Measurements from ENCODE around the gene DGLUCY.

The DGLUCY gene

GRCh38 chr14:91272341-91273272 is 158.7 kb downstream of the DGLUCY start:
- H3K27ac ChIP-seq, result no peak overlapping the region
- TF ChIP-seq CTCF (conservative IDR thresholded peaks at IDR 0.05) (no peak), ZFX (IDR thresholded peaks at IDR 0.05) (no peak)

- TF ChIP-seq CTCF (conservative IDR thresholded peaks at IDR 0.05), result no peak
- no peak for TF ChIP-seq ZFX (IDR thresholded peaks at IDR 0.05)
- H3K27ac ChIP-seq, result no peak overlapping the region
Observed at GRCh38 chr14:91273273-91273884, 159.5 kb downstream of the DGLUCY start.

- TF ChIP-seq CTCF (conservative IDR thresholded peaks at IDR 0.05), result no peak
- no peak for TF ChIP-seq ZFX (IDR thresholded peaks at IDR 0.05)
Observed at GRCh38 chr14:91273885-91274273, 160.0 kb downstream of the DGLUCY start.

GRCh38 chr14:91274796-91275195 is 160.9 kb downstream of the DGLUCY start:
- no peak overlapping the region for H3K27ac ChIP-seq
- TF ChIP-seq ZFX (IDR thresholded peaks at IDR 0.05) (no peak), CTCF (conservative IDR thresholded peaks at IDR 0.05) (no peak)

More at GRCh38 chr14:91273885-91274273, 160.0 kb downstream of the DGLUCY start:
- H3K27ac ChIP-seq, result no peak overlapping the region
